PFSK-1 (cell line): ENCODE measurements around the gene ANKRD33B.

ENCODE experiments used
- FOXP2 ChIP-seq: optimal IDR thresholded peaks from 2 replicates; pipeline ENCODE3; 2011; ENCODE audit warnings: borderline replicate concordance, control low read depth, inconsistent platforms; ENCODE audit not compliant: insufficient read depth; ENCODE audit errors: extremely low read length, extremely low read depth
- POLR2AphosphoS5 ChIP-seq: IDR thresholded peaks from 2 replicates; pipeline ENCODE4 v1.6.1; 2012; ENCODE audit warnings: low read depth, mild to moderate bottlenecking, control low read depth, low read length, moderate library complexity
- REST ChIP-seq, 2 experiments: IDR thresholded peaks; 2 replicates each; pipeline versions ENCODE4 v1.6.1 to v1.8.0; 2011 to 2012; ENCODE audit warnings: low read depth in 2 of 2, low read length in 2 of 2, control low read depth in 1 of 2, inconsistent platforms in 1 of 2, mild to moderate bottlenecking in 1 of 2, moderate library complexity in 1 of 2; ENCODE audit not compliant: insufficient read depth in 1 of 2
- SIN3A ChIP-seq: IDR thresholded peaks from 2 replicates; pipeline ENCODE4 v1.6.1; 2012; ENCODE audit warnings: mild to moderate bottlenecking, low read length, moderate library complexity, borderline replicate concordance; ENCODE audit not compliant: insufficient read depth
- TAF1 ChIP-seq: IDR thresholded peaks from 2 replicates; pipeline ENCODE4 v1.6.1; 2012; ENCODE audit warnings: low read length, control low read depth, borderline replicate concordance; ENCODE audit not compliant: insufficient read depth

ANKRD33B gene

GRCh38 chr5:10655161-10655971, 91.5 kb downstream of the ANKRD33B start:
- TF ChIP-seq POLR2AphosphoS5 (no peak), FOXP2 (peak; percentile 51)

- TF ChIP-seq POLR2AphosphoS5, result no peak
- TF ChIP-seq FOXP2, result no peak
- no peak for TF ChIP-seq TAF1
- no peak for TF ChIP-seq SIN3A
- TF ChIP-seq REST (IDR thresholded peaks at IDR 0.05; ENCODE audit: insufficient read depth in 1 of 2, low read depth in 2 of 2, low read length in 2 of 2), result no peak
Observed at GRCh38 chr5:10655972-10656830, 92.3 kb downstream of the ANKRD33B start.

- TF ChIP-seq SIN3A (no peak), REST (IDR thresholded peaks at IDR 0.05; ENCODE audit: insufficient read depth in 1 of 2, low read depth in 2 of 2, low read length in 2 of 2) (no peak), POLR2AphosphoS5 (no peak), TAF1 (no peak), FOXP2 (no peak)
Observed at GRCh38 chr5:10658265-10658664, 94.4 kb downstream of the ANKRD33B start.

- no peak for TF ChIP-seq FOXP2
- TF ChIP-seq POLR2AphosphoS5, result no peak
- TF ChIP-seq REST (IDR thresholded peaks at IDR 0.05; ENCODE audit: insufficient read depth in 1 of 2, low read depth in 2 of 2, low read length in 2 of 2), result no peak
Observed at GRCh38 chr5:10660135-10660534, 96.3 kb downstream of the ANKRD33B start.

GRCh38 chr5:10660720-10661387, 97.0 kb downstream of the ANKRD33B start:
- TF ChIP-seq POLR2AphosphoS5, result no peak
- no peak for TF ChIP-seq TAF1
- no peak for TF ChIP-seq SIN3A
- no peak for TF ChIP-seq FOXP2
- no peak for TF ChIP-seq REST (IDR thresholded peaks at IDR 0.05; ENCODE audit: insufficient read depth in 1 of 2, low read depth in 2 of 2, low read length in 2 of 2)
